ENCODE measurements around the gene C5orf34.
"Not testable (repeated sequence)": the region's sequence is repeated elsewhere in the genome, so short reads cannot be mapped to it uniquely, and the experiment has no call there.

DNA sequence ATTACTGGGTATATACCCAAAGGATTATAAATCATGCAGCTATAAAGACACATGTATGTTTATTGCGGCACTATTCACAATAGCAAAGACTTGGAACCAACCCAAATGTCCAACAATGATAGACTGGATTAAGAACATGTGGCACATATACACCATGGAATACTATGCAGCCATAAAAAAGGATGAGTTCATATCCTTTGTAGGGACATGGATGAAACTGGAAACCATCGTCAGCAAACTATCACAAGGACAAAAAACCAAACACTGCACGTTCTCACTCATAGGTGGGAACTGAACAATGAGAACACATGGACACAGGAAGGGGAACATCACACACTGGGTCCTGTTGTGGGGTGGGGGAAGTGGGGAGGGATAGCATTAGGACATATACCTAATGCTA lies 49.5 kb downstream of the C5orf34 start:
- TF ChIP-seq POLR2A (IDR thresholded peaks at IDR 0.05; ENCODE audit: low read depth, low read length); TAF1 (IDR thresholded peaks at IDR 0.05; ENCODE audit: borderline replicate concordance, low read depth, low read length); POLR2AphosphoS5 (IDR thresholded peaks at IDR 0.05; ENCODE audit: low read depth, low read length): not testable (repeated sequence)

Measured in GM12892 (cell line).